SKM-1 (cell line): ENCODE measurements around the gene S100A16.
"Not testable (repeated sequence)": the region's sequence is repeated elsewhere in the genome, so short reads cannot be mapped to it uniquely, and the experiment has no call there.

Experiments used
- DNase-seq: peaks from one replicate; lab custom pipeline; 2025; ENCODE audit not compliant: unreplicated experiment; lab: John Stamatoyannopoulos, UW

S100A16 gene

GRCh38 chr1:153588033-153588432 is 24.9 kb downstream of the S100A16 start:
- DNase-seq = not testable (repeated sequence)

GRCh38 chr1:153587314-153587713 is 25.6 kb downstream of the S100A16 start:
- no peak for DNase-seq

DNA sequence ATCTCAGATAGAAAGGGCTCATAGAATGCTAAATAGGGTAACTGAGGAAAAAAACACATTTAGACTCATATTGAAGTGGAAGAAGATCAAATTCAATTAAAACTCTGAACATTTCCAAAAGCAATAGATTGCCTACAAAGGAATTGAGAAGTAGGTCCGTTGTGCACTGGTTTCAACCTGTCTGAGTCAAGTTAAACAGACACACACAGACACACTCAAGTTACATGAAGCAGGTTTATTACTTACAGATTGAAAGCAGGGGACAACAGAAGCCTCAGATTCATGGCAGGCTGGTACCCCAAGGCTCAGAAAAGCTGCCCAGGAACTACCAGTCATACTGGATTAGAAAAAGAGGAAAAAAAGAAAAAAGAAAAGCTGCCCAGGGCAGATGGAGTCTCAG is 26.6 kb downstream of the S100A16 start:
- DNase-seq = no peak

DNA sequence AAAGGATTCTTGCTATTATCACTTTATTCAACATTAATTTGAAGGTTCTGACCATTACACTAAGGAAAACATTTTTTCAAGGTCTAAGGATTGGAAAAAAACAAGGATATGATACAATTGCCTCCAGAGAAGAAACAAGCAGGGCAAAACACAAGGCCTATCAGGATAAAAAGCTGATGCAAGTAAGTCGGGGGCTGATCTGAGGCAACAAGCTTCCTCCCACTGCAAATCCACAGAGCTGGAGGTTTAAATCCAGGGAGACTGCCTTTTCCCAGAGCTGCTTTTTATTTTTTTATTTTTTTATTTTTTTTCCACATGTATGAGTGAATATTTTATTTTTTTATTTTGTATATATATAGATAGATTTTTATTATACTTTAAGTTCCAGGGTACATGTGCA is 27.9 kb downstream of the S100A16 start:
- no peak for DNase-seq

DNA sequence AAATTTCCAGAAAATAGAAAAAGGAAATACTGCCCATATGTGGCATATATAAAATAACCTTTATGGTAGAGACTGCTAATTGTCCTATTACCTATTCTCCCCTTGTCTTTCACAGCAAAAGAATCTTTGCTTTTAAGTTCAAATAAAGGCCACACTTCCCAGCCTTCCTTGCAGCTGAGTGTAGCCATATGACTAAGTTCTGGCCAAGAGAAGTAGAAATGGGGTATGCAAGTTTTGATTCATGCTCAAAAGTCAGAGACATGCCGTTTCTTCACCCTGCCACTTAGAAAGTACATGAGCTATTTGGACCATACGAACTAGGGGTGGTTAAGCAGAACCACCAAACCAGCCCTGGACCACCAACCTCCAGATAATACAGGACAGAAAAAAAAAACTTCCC is 29.0 kb downstream of the S100A16 start:
- no peak for DNase-seq

DNA sequence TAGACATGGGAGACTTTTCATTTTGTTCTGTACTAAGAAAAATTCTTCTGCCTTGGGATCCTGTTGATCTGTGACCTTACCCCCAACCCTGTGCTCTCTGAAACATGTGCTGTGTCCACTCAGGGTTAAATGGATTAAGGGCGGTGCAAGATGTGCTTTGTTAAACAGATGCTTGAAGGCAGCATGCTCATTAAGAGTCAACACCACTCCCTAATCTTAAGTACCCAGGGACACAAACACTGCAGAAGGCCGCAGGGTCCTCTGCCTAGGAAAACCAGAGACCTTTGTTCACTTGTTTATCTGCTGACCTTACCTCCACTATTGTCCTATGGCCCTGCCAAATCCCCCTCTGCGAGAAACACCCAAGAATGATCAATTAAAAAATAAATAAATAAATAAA is 29.4 kb downstream of the S100A16 start:
- not testable (repeated sequence) for DNase-seq

GRCh38 chr1:153582836-153583235 is 30.1 kb downstream of the S100A16 start:
- DNase-seq = not testable (repeated sequence)

DNA sequence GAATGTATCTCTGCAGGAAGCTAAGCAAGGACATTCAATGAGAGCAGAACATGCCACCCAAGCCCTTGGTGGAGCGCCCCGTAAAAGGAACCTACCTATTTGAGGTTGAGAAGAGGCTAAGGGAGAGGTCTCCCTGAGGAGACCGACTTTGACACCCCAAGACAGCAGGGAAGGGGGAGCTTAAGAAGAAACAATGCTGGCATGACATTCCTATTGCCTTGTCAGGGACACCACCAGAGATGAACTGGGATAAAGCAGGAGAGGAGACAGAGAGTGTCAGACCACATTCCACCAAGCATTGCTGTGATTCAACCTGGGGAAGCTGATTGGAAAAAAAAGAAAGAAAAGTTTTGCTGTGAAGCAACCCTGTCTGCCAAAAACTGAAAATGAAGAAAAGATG is 34.0 kb downstream of the S100A16 start:
- no peak for DNase-seq

DNA sequence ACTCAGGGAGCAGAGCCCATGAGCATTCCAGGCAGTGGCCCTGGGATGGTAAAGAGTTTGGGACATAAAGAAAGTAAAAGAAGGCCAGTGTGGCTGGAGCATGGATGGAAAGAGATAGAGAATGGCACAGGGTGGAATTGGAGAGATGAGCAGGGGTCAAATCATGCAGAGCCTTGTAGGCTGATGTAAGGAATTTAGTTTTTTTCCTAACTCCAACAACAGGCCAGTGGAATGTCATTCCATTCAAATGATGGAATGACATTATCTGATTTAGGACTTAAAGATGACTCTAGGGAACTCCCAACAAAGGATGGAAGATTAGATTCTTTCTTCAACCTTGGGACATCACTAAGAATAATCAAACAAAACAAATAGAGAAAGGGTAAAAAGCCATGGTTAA is 34.4 kb downstream of the S100A16 start:
- DNase-seq = no peak

DNA sequence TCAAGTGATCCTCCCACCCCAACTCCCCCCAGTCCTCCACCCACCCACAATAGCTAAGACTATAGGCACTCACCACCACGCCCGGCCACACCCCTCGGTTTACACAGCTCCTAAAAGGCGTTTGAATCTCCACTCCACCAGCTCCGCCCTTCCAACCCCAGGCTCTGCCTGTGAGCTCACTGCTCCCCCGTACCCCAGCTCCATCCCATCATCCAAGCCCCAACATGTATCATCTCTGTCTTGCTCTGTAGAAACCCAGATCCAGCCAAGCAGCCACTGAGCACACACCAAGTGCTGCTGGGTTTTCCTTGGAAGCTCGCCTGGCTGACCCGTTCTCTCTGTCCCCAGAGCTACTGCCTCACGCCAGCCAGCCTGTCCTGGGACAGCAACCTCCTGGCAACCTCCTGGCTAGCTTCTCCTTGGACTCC is 35.3 kb downstream of the S100A16 start:
- DNase-seq = no peak

GRCh38 chr1:153577138-153577537 is 35.8 kb downstream of the S100A16 start:
- DNase-seq = peak; percentile 41

GRCh38 chr1:153575497-153575896 is 37.4 kb downstream of the S100A16 start:
- DNase-seq = not testable (repeated sequence)

DNA sequence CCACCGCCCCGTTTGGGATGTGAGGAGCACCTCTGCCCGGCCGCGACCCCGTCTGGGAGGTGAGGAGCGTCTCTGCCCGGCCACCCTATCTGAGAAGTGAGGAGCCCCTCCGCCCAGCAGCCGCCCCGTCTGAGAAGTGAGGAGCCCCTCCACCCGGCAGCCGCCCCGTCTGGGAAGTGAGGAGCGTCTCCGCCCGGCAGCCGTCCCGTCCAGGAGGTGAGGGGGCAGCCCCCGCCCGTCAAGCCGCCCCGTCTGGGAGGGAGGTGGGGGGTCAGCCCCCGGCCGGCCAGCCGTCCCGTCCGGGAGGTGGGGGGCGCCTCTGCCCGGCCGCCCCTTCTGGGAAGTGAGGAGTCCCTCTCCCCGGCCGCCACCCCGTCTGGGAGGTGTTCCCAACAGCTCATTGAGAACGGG is 37.9 kb downstream of the S100A16 start:
- not testable (repeated sequence) for DNase-seq

DNA sequence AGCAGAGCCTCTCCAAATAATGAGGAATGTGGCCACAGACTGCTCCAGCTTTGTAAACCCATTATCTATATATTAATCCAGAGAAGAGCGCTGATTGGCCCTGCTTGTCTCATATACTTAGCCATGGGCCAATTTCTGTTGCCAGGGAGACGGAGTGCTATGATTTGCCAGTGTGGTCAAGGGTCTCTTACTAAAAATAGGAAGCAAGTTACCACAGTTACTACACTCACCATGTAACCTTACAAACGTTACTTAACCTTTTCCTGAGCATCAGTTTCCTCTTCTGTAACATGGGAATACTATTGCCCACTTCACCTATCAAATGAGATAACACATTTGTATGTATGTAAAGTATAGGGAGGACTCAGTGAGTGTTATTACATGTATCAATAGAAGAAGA is 39.6 kb downstream of the S100A16 start:
- peak; percentile 78 for DNase-seq

- no peak for DNase-seq
Measured at GRCh38 chr1:153572569-153573015, 40.3 kb downstream of the S100A16 start.

- no peak for DNase-seq
Measured at GRCh38 chr1:153571706-153572105, 41.2 kb downstream of the S100A16 start.

DNA sequence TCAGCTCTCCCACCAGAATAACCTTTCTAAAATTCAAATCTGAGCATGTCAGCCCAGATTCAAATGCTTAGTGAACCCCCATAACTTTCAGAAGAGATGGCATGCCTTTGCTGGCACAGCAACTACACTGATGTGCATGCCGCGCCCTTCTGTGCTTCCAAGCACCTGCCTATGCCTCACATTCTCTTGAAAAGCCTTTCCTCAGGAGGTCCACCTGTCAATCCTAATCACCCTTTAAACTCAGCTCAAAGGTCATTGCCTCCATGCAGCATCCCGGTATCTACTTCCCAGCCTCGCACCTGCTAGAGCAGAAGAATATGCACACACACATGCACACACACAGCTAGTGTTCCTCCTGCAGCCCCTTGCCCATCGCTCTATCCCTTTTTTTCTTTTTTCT is 42.1 kb downstream of the S100A16 start:
- no peak for DNase-seq

GRCh38 chr1:153569465-153569864 is 43.5 kb downstream of the S100A16 start:
- no peak for DNase-seq

DNA sequence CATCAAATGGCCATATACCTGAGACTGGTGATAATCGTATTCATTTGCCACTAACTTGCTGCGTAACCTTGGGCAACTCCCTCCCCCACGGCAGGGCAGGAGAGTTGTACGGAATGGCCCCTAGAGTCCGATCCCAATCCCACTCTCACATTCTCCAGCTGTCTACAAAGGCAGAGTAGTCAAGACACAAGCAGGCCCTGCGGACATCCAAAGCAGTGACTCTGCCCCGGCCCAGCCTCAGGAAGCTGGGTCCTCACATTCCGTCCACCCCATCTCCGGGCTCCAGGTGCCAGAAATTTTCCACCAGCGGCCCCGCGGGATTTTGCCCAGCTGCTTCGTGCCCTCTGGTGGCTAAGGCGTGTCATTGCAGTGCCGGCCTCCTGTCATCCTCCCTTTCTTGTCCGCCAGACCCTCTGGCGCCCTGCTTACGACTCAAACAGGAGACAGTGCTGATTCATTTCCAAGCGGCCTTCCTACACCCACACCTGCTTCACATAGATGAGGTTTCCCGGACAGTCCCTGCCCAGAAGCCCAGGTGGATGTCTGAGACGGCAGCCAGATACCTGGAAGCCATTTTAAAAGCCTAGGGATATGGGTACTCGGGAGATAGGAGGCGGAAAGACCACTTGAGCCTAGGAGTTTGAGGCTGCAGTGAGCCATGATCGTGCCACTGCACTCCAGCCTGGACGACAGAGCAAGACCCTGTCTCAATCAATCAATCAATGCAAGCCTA is 44.4 kb downstream of the S100A16 start:
- DNase-seq = peak; percentile 85

GRCh38 chr1:153567621-153568366 is 45.1 kb downstream of the S100A16 start:
- no peak for DNase-seq

DNA sequence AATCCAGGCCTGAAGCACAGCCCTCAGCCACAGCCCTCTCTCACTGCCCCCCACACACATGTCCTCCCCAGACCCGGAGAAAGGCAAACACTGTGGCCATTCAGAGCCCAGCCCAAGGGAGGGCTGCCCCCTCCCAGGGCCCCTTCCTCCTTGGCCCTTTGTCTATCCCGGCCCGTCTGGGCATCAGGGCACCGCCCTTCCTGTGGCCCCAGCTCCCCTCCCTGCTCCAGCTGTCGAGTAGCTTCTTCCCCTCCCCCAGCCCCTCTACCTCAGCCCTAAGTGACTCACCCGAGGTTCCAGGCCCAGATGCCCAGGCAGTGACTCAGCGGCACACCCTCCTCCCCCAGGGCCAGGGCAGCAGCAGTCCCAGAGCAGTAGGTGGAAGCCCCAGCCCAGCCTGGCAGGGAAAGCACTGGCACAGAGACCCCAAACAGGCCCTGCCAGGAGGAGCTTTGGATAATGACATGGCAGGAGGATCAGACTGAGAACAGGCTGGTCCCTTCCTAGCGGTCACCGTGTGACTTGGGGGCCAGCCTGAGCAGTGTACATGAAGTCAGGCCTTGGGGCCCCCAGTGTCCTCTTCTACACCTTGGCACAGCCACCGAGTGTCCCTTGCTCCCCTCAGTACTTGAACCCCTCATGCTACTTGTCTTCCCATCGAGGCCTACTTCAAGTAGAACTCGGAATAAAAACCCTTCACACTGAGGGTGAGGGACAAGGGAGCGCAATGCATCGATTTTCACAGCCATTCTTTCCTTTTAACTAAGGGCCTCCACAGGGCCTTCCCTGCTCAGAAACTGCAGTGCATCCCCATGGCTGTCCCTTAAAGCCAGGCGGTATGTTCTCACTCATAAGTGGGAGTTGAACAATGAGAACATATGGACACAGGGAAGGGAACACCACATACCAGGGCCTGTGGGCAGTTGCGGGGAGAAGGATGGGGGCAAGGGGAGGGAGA is 46.2 kb downstream of the S100A16 start:
- DNase-seq = peak; percentile 98
